K562 (cell line): ENCODE results near the gene HMG20B. TPM values are rescaled to one million over a fixed set of nuclear protein-coding genes. Genes with fewer than 3 reads are reported as not detected.

Source experiments
- HNRNPLL ChIP-seq: fragments of 200-400 bp; formaldehyde crosslinking; IDR thresholded peaks from 2 replicates; pipeline ENCODE4 v1.6.1; 2017; ENCODE audit warnings: low read length, low read depth, mild to moderate bottlenecking; ENCODE audit not compliant: poor library complexity, severe bottlenecking
- HOXB6 ChIP-seq: fragments of 250-450 bp; sonication (Bioruptor Pico); IDR thresholded peaks from 2 replicates; pipeline ENCODE4 v1.5.1; 2022; ENCODE audit warnings: mild to moderate bottlenecking, borderline replicate concordance
- NBN ChIP-seq: fragments of 450-650 bp; IDR thresholded peaks from 2 replicates; pipeline ENCODE4 v1.6.1; 2016; ENCODE audit warnings: low read depth, mild to moderate bottlenecking
- POLR2B ChIP-seq: fragments of 450-650 bp; IDR thresholded peaks from 2 replicates; pipeline ENCODE4 v1.6.1; 2018; ENCODE audit warnings: low read depth; ENCODE audit not compliant: partially characterized antibody
- SAFB ChIP-seq: fragments of 200-400 bp; formaldehyde crosslinking; IDR thresholded peaks from 2 replicates; pipeline ENCODE4 v1.6.1; 2017; ENCODE audit warnings: low read depth, low read length, borderline replicate concordance
- SUPT5H ChIP-seq: fragments of 450-650 bp; IDR thresholded peaks from 2 replicates; pipeline ENCODE4 v1.6.1; 2016
- ZNF134 ChIP-seq: fragments of 250-450 bp; sonication (Bioruptor Pico); conservative IDR thresholded peaks from 2 replicates; pipeline ENCODE4 v1.4.0; 2020
- ZNF174 ChIP-seq: fragments of 250-450 bp; sonication (Bioruptor Pico); IDR thresholded peaks from 2 replicates; pipeline ENCODE4 v1.4.0; 2020; ENCODE audit warnings: mild to moderate bottlenecking
- ZNF354B ChIP-seq: fragments of 250-450 bp; sonication (Bioruptor Pico); IDR thresholded peaks from 2 replicates; pipeline ENCODE4 v1.4.0; 2020
- polyA plus RNA-seq, 8 experiments: library from polyadenylated mRNA; depleted of rRNA in 4 of 8; stranded (reverse) in 5 of 8; unstranded in 3 of 8; fragments of >200 nt; fragmentation: Nextera tagmentation in 2 of 8; fragmentation: Illumina TruSeq in 1 of 8; extraction: Ambion mirVana in 2 of 8; extraction: Trizol in 1 of 8; gene quantifications; 2 replicates each; pipeline versions ENCODE4 v1.2.1 to v1.2.3, GENCODE V29; 2011 to 2014; ENCODE audit warnings: inconsistent platforms in 1 of 8, missing spikeins in 1 of 8
- total RNA-seq, 7 experiments: library from RNA; depleted of rRNA in 6 of 7; stranded (reverse); fragments of >200 nt in 6 of 7; fragmentation: Illumina TruSeq in 2 of 7; extraction: Trizol in 2 of 7; gene quantifications; 2 replicates each; pipeline versions ENCODE4 v1.2.1 to v1.2.3, GENCODE V29; 2011 to 2021; ENCODE audit warnings: low replicate concordance in 1 of 7
- TF ChIP-seq, protein P1 (sequence below): fragments of 450-650 bp; formaldehyde crosslinking; IDR thresholded peaks from 2 replicates; pipeline ENCODE4 v1.4.0; 2022; ENCODE audit warnings: missing genetic modification characterization
- TF ChIP-seq, protein P2 (sequence below): fragments of 450-650 bp; IDR thresholded peaks from 2 replicates; pipeline ENCODE4 v1.6.1; 2016; ENCODE audit warnings: antibody characterized with exemption
- TF ChIP-seq, protein P3 (sequence below): fragments of 450-650 bp; IDR thresholded peaks from 2 replicates; pipeline ENCODE4 v1.6.1; 2016; ENCODE audit warnings: borderline replicate concordance
- TF ChIP-seq, protein P4 (sequence below): sonication (generic); formaldehyde crosslinking; IDR thresholded peaks from 2 replicates; pipeline ENCODE4 v1.9.0; 2022; ENCODE audit warnings: mild to moderate bottlenecking, missing genetic modification reagents
- TF ChIP-seq, protein P5 (sequence below), 2 experiments: fragments of 150-350 bp in 1 of 2; IDR thresholded peaks; 2 replicates each; pipeline ENCODE4 v1.6.1; 2012 to 2016; ENCODE audit warnings: low read depth in 2 of 2, low read length in 2 of 2, mild to moderate bottlenecking in 1 of 2, moderate library complexity in 1 of 2
- TF ChIP-seq, protein P6 (sequence below), 2 experiments: IDR thresholded peaks in 1 of 2; conservative IDR thresholded peaks in 1 of 2; 2 replicates each; pipeline ENCODE4 v1.6.1; 2016; ENCODE audit warnings: low read depth in 2 of 2, mild to moderate bottlenecking in 1 of 2, missing compliant biosample characterization in 1 of 2, missing genetic modification characterization in 1 of 2, moderate library complexity in 1 of 2

Gene HMG20B
- total and polyA plus RNA-seq, 9 of the 15 experiments (the other 6 are each of a cell fraction or from before 2014, with no cell fraction given) = 0.35 to 172 (median 38.6) TPM

DNA sequence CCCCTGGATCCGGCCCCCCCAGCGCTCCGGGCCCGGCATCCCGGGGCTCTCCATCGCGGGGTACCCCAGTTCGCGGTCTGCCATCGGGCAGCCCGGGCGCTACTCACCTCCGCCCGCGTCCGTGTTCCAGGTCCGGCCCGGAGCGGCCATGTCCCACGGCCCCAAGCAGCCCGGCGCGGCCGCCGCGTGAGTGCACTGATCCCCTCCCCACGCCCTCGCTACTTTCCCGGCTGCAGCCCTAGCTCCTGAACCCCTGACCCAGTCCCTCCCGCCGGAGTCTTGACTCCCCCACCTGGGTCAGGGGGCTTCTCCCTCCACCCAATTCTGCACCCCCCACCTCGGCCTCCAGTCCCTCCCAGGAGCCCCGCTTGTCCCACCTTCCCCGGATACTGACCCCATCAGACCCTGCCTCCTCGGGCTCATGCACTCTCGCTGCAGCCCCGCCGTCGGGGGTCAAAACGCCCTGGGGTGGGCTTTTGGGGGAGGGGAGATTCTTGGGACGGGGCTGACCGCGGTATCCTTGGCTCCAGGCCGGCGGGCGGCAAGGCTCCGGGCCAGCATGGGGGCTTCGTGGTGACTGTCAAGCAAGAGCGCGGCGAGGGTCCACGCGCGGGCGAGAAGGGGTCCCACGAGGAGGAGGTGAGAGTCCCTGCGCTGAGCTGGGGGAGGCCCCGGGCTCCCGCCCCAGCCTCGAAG lies 566 bp downstream of the HMG20B start (continued):
- TF ChIP-seq, protein P1, sequence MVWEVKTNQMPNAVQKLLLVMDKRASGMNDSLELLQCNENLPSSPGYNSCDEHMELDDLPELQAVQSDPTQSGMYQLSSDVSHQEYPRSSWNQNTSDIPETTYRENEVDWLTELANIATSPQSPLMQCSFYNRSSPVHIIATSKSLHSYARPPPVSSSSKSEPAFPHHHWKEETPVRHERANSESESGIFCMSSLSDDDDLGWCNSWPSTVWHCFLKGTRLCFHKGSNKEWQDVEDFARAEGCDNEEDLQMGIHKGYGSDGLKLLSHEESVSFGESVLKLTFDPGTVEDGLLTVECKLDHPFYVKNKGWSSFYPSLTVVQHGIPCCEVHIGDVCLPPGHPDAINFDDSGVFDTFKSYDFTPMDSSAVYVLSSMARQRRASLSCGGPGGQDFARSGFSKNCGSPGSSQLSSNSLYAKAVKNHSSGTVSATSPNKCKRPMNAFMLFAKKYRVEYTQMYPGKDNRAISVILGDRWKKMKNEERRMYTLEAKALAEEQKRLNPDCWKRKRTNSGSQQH = no peak
- TF ChIP-seq SAFB (peak; percentile 82), ZNF174 (CRISPR knock-in tag) (no peak), ZNF134 (CRISPR knock-in tag) (no peak), HOXB6 (CRISPR knock-in tag) (no peak), POLR2B (peak; percentile 31), ZNF354B (CRISPR knock-in tag) (no peak), NBN (no peak), SUPT5H (peak; percentile 65; the same call in 1 of the 2 replicates), HNRNPLL (no peak)
- TF ChIP-seq, protein P2, sequence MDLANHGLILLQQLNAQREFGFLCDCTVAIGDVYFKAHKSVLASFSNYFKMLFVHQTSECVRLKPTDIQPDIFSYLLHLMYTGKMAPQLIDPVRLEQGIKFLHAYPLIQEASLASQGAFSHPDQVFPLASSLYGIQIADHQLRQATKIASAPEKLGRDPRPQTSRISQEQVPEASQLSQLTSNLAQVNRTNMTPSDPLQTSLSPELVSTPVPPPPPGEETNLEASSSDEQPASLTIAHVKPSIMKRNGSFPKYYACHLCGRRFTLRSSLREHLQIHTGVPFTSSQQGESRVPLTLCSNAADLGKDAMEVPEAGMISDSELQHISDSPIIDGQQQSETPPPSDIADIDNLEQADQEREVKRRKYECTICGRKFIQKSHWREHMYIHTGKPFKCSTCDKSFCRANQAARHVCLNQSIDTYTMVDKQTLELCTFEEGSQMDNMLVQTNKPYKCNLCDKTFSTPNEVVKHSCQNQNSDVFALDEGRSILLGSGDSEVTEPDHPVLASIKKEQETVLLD = peak; percentile 52; the same call in 1 of the 2 replicates
- TF ChIP-seq, protein P3, sequence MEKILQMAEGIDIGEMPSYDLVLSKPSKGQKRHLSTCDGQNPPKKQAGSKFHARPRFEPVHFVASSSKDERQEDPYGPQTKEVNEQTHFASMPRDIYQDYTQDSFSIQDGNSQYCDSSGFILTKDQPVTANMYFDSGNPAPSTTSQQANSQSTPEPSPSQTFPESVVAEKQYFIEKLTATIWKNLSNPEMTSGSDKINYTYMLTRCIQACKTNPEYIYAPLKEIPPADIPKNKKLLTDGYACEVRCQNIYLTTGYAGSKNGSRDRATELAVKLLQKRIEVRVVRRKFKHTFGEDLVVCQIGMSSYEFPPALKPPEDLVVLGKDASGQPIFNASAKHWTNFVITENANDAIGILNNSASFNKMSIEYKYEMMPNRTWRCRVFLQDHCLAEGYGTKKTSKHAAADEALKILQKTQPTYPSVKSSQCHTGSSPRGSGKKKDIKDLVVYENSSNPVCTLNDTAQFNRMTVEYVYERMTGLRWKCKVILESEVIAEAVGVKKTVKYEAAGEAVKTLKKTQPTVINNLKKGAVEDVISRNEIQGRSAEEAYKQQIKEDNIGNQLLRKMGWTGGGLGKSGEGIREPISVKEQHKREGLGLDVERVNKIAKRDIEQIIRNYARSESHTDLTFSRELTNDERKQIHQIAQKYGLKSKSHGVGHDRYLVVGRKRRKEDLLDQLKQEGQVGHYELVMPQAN = 0 out of 2 replicates have a peak, but pooled peaks have one; percentile 50
- TF ChIP-seq, protein P4, sequence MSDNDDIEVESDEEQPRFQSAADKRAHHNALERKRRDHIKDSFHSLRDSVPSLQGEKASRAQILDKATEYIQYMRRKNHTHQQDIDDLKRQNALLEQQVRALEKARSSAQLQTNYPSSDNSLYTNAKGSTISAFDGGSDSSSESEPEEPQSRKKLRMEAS (CRISPR knock-in tag) = 0 out of 2 replicates have a peak, but pooled peaks have one; percentile 28
- TF ChIP-seq, protein P5, sequence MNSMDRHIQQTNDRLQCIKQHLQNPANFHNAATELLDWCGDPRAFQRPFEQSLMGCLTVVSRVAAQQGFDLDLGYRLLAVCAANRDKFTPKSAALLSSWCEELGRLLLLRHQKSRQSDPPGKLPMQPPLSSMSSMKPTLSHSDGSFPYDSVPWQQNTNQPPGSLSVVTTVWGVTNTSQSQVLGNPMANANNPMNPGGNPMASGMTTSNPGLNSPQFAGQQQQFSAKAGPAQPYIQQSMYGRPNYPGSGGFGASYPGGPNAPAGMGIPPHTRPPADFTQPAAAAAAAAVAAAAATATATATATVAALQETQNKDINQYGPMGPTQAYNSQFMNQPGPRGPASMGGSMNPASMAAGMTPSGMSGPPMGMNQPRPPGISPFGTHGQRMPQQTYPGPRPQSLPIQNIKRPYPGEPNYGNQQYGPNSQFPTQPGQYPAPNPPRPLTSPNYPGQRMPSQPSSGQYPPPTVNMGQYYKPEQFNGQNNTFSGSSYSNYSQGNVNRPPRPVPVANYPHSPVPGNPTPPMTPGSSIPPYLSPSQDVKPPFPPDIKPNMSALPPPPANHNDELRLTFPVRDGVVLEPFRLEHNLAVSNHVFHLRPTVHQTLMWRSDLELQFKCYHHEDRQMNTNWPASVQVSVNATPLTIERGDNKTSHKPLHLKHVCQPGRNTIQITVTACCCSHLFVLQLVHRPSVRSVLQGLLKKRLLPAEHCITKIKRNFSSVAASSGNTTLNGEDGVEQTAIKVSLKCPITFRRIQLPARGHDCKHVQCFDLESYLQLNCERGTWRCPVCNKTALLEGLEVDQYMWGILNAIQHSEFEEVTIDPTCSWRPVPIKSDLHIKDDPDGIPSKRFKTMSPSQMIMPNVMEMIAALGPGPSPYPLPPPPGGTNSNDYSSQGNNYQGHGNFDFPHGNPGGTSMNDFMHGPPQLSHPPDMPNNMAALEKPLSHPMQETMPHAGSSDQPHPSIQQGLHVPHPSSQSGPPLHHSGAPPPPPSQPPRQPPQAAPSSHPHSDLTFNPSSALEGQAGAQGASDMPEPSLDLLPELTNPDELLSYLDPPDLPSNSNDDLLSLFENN (IDR thresholded peaks at IDR 0.05; ENCODE audit: low read depth in 2 of 2, low read length in 2 of 2) = 0 out of 4 replicates have a peak, but pooled peaks of 1 of the 2 experiments have one; percentile 11
- TF ChIP-seq, protein P6, sequence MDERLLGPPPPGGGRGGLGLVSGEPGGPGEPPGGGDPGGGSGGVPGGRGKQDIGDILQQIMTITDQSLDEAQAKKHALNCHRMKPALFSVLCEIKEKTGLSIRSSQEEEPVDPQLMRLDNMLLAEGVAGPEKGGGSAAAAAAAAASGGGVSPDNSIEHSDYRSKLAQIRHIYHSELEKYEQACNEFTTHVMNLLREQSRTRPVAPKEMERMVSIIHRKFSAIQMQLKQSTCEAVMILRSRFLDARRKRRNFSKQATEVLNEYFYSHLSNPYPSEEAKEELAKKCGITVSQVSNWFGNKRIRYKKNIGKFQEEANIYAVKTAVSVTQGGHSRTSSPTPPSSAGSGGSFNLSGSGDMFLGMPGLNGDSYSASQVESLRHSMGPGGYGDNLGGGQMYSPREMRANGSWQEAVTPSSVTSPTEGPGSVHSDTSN (CRISPR knock-in tag; IDR thresholded peaks at IDR 0.05; ENCODE audit: low read depth) = no peak
- TF ChIP-seq, protein P6 (tag; conservative IDR thresholded peaks at IDR 0.05; ENCODE audit: low read depth) = no peak
